KOPT-K1 (cell line): ENCODE measurements around the gene SLX4.

Source experiments
- H3K27ac ChIP-seq: fragments of 200-600 bp; sonication (generic); 2 replicates; pipeline ENCODE4 v1.5.1; 2016; ENCODE audit warnings: antibody characterized with exemption, mild to moderate bottlenecking, low read depth, low read length; ENCODE audit not compliant: poor library complexity, severe bottlenecking
- H3K36me3 ChIP-seq: fragments of 200-600 bp; sonication (generic); 2 replicates; pipeline ENCODE4 v1.5.1; 2017; ENCODE audit warnings: antibody characterized with exemption, mild to moderate bottlenecking, low read length, moderate library complexity; ENCODE audit not compliant: insufficient read depth
- H3K9me3 ChIP-seq: fragments of 200-600 bp; sonication (generic); 2 replicates; pipeline ENCODE4 v1.5.1; 2017; ENCODE audit warnings: antibody characterized with exemption, low read length, mild to moderate bottlenecking; ENCODE audit not compliant: insufficient read depth, poor library complexity, severe bottlenecking

Gene SLX4

DNA sequence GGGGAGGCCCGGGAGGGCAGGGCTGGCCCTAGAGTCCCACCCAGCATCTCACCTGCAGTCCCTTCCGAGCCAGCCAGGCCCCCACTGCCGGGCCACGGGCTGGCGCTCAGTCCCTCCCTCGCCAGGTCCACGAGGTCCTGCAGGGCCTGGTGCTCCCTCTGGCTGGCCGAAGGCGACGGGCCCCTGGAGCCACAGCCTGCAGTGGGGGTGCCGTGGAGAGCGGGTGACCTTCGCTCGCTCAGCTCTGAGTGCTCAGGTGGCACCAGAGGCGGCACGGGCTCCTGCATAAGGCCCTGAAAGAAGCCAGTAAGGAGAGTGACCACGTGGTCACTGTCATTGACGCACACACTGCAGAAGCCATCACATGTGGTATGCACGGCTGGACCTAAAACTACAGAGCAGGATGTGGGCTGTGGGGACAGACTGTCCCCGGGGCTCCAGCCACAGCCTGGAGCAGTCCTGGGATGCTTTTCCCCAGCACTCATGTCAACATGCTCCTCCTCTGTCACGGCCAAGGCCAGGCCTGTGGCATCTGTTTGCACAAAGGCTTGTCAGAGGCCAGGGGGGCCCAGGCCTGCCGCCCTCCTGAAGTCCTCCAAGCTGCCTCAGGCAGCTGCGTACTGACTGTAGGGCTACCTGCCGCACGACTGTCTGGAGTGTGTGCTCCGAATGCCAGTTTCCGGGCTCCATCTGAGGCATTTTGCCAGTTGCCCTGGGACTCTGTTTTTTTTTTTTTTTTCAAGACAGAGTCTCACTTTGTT, 15.1 kb downstream of the SLX4 start:
- H3K9me3 ChIP-seq = peaks cover 9% of the 10 kb centered on the region
- H3K36me3 ChIP-seq = peaks cover 42% of the 10 kb centered on the region
- no peak overlapping the region for H3K27ac ChIP-seq

GRCh38 chr16:3595521-3596021, 15.8 kb downstream of the SLX4 start:
- Histone ChIP-seq H3K27ac (no peak overlapping the region), H3K9me3 (peaks cover 9% of the 10 kb centered on the region), H3K36me3 (peaks cover 42% of the 10 kb centered on the region)

DNA sequence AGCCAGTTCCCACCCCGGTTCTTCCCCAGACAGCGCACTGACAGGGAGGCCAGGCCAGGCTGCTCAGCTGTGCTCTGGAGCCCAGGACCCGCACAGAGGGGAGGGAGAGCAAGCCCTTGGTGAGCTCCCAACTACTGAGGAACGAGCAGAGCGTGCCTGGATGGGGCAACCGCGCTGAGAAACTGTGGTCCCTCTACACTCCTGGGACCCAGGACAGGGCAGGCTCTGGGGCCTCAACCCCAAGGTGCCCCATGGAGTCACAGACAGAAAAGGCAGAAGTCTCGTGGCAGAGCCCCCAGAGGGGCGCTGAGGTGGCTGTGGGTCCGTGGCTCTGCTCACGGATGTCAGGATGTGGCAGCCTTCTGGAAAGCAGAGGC, 16.3 kb downstream of the SLX4 start:
- peaks cover 6% of the 10 kb centered on the region for H3K9me3 ChIP-seq
- no peak overlapping the region for H3K27ac ChIP-seq
- H3K36me3 ChIP-seq = peaks cover 42% of the 10 kb centered on the region

GRCh38 chr16:3594316-3595109, 16.9 kb downstream of the SLX4 start:
- H3K27ac ChIP-seq = no peak overlapping the region
- H3K36me3 ChIP-seq = peaks cover 38% of the 10 kb centered on the region
- H3K9me3 ChIP-seq = peaks cover under 1% of the 10 kb centered on the region

- no peak overlapping the region for H3K27ac ChIP-seq
- peaks cover 54% of the 10 kb centered on the region for H3K36me3 ChIP-seq
- H3K9me3 ChIP-seq = no peaks in the 10 kb centered on the region
Measured at GRCh38 chr16:3592559-3592958, 18.8 kb downstream of the SLX4 start.

DNA sequence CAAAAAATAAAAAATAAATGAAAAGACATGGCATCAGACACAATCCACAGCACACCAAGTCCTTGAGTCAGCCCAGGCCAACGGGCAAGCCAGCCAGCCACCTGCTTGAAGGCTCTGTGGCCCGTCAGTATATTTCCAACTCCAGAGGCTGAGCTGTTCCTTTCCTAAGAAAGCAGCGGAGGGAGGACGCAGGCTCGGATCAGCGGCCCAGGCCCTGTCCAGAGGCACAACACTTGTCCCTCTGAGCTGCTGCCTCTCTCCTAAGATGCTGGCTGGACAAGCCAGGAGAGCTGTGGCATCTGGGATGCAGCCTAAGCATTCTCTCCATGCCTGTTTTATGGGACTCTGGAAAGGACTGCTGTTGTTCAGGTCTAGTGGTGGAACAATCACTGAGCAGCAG, 19.4 kb downstream of the SLX4 start:
- H3K9me3 ChIP-seq = no peaks in the 10 kb centered on the region
- peaks cover 57% of the 10 kb centered on the region for H3K36me3 ChIP-seq
- no peak overlapping the region for H3K27ac ChIP-seq

GRCh38 chr16:3591436-3591803, 20.0 kb downstream of the SLX4 start:
- Histone ChIP-seq H3K27ac (no peak overlapping the region), H3K9me3 (no peaks in the 10 kb centered on the region), H3K36me3 (peaks cover 61% of the 10 kb centered on the region)

- H3K9me3 ChIP-seq = no peaks in the 10 kb centered on the region
- no peak overlapping the region for H3K27ac ChIP-seq
- peaks cover 61% of the 10 kb centered on the region for H3K36me3 ChIP-seq
Measured at GRCh38 chr16:3590736-3591435, 20.5 kb downstream of the SLX4 start.

DNA sequence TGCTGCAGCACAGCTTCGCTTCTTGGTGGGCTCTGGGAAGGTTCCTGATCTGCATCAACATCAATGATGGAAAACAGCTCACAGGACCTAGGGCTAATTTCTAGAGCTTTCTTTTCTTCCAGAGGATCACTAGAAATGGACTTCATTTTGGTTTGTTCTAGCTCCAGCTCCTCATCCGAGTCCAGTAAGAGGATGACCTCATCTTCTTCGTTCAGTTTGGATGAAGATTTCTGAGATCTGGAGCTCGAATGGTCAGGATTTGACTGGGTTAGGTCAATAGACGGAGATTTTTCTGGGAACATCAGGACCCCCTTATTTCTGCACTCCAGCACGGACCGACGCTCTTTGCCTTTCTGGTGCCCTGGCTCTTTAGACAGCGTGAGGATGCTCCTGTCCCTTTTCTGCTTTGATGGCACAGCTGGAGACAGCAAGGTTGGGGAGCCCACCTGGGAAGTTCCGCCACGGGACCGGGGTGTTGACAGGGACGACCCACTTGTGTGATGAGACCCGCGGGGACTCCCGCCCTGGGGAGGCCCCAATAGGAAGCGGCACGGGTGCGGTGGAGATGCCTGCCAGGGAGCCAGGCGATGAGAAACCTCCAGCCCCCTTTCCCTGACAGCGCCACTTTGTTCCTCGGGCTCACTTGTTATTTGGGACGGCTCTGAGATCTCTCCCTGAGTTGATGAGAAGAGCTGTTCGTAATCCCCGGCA, 21.3 kb downstream of the SLX4 start:
- Histone ChIP-seq H3K9me3 (no peaks in the 10 kb centered on the region), H3K27ac (no peak overlapping the region), H3K36me3 (peaks cover 58% of the 10 kb centered on the region)

DNA sequence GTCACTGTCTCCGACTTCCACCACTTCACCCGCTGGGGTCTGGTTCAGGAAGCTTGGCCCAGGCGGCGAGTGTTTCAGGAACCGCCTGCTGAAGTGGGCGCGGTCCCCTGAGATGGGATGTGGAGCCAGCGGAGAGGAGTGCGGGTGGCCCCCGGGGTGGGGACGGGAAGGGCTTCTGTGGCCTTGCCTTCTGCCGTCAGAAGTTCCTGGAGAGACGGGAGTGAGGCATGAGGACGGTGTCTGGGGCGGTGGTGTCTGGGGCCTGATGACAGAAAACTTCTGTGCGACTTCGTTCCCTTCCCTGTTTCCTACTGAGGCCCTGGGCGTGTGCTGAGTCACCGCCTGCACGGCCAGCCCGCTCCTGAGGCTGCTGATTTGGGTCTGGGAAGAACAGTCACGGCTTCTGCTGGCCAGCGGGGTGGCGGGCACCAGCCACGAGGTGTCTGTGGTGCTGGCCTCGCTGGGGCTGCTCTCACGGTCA, 21.9 kb downstream of the SLX4 start:
- no peaks in the 10 kb centered on the region for H3K9me3 ChIP-seq
- no peak overlapping the region for H3K27ac ChIP-seq
- H3K36me3 ChIP-seq = peaks cover 56% of the 10 kb centered on the region

GRCh38 chr16:3589001-3589400, 22.4 kb downstream of the SLX4 start:
- Histone ChIP-seq H3K27ac (no peak overlapping the region), H3K36me3 (peaks cover 60% of the 10 kb centered on the region), H3K9me3 (no peaks in the 10 kb centered on the region)

DNA sequence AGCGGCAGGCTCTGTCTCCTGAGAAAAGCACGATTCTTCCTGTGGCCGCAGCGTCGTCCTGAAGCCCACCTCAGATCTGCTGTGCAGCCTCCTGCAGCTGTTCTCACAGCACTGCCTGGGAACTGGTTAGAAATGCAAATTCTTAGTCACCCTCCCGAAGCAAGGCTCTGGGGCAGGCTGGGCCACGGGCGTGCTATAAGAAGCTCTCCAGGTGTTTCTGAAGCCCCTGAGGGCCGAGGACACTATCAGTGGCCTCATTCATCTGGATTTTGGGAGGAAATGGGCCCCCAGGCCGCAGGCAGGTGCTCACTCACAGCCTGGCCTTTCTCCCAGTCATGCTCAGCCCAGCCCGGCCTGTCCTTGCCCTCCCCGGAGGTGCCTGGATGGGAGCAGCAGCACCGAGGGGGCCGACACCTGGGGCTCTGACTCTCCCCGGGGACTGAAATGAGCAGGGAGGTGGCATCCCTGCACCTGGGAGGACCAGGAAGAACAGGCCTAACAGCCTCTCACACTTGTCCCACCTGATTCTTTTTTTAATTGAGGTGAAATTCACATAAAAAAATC, 23.8 kb downstream of the SLX4 start:
- no peaks in the 10 kb centered on the region for H3K9me3 ChIP-seq
- H3K36me3 ChIP-seq = peaks cover 72% of the 10 kb centered on the region
- H3K27ac ChIP-seq = no peak overlapping the region

DNA sequence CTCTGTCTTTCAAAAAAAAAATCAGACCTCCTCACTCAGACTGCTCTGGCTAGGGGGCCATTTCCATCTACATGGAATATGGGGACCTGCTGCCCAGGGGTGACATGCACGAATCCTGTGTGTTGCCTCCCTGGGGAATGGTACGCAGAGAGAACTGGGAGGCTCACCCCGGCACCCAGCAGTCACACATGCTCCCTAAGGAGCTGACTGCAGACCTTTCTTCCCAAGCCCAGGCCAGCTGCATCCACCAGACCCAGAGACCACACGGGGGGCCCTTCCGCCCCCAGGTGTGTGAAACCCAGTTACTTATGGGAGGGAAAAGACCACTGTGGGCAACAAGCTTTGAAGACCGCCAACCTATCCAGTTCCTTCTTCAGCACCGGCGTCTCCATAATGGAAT, 27.0 kb downstream of the SLX4 start:
- H3K27ac ChIP-seq = no peak overlapping the region
- H3K9me3 ChIP-seq = no peaks in the 10 kb centered on the region
- H3K36me3 ChIP-seq = peaks cover 53% of the 10 kb centered on the region

DNA sequence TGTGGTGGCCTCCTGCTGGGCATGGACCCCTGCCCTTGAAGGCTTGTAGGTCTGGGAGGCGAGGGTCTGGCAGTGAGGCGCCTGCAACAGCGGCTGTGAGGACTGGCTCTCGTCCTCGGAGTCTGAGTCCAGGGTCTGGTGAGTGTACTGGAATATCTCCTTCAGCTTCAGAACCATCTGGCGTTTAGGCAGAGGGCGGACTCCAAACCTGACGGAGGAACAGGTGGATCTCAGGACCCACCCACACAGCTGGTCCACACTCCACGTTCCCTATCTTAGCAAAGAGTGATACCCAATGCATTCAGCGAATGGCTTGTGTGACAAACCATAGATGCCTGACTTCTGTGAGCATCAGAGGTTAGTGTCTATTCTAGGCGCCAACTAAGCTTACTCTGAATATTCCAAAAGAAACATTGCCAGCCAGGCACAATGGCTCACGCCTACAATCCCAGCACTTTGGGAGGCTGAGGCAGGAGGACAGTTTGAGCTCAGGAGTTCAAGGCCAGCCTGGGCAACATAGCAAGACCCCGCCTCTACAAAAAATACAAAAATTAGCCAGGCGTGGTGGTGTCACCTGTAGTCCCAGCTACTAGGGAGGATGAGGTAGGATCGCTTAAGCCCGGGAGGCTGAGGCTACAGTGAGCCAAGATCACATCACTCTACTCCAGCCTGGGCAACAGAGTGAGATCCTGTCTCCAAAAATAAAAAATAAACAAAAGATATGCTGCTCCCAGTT, 27.9 kb downstream of the SLX4 start:
- no peaks in the 10 kb centered on the region for H3K9me3 ChIP-seq
- peaks cover 43% of the 10 kb centered on the region for H3K36me3 ChIP-seq
- no peak overlapping the region for H3K27ac ChIP-seq
